ENCODE measurements around the gene SUPT5H. TPM values are rescaled to one million over a fixed set of nuclear protein-coding genes. Genes with fewer than 3 reads are reported as not detected.

The SUPT5H gene
- total and polyA plus RNA-seq, 2 of the 13 experiments (the other 11 are each of a cell fraction or from before 2014, with no cell fraction given) = 48.2 to 51.7 TPM

DNA sequence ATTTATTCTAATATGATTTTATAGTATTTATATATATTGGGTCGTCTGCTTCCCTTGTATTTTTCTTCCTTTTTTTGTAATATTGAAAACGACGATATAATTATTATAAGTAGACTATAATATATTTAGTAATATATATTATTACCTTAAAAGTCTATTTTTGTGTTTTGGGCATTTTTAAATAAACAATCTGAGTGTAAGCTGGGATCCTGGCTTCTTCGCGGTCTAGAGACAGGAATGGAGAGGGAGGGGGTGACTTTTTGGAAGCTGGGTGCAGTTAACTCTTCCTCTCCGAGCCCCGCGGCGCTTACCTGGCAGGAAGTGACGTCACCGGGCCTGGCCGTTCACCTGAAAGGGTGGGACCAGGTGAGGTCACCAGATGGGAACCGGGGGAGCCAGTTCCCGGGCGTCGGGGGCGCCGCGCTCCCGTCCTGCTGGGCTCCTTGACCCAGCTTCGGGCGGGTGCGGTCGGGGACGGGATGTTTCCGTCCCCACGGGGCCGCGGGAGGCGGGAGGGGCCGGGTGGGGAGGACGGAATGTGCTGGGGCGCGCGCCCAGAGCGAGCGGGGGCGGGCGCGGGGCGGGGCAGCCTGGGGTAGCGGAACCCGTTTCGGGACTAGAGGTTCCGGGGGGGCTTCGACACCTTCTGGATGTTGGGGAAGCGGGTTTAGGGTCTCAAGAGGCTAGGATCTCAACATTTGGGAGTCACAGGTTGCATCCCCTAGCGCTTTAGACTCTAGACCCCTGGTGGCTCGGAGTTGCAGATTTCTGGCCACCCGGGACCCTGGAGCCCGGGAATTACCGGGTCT lies 36.0 kb upstream of the SUPT5H start (continued):
- peak; percentile 91 for TF ChIP-seq AGO2 (optimal IDR thresholded peaks at IDR 0.05; ENCODE audit: low read depth, low read length)
- TF ChIP-seq TBX2 (CRISPR knock-in tag; IDR thresholded peaks at IDR 0.05; ENCODE audit: borderline replicate concordance) = peak; percentile 76
- no peak for TF ChIP-seq CREB3 (CRISPR knock-in tag; IDR thresholded peaks at IDR 0.05)
- TF ChIP-seq ADNP (CRISPR knock-in tag; IDR thresholded peaks at IDR 0.05) = no peak
- TF ChIP-seq ZNF772 (CRISPR knock-in tag; IDR thresholded peaks at IDR 0.05) = peak; percentile 35; the same call in 1 of the 2 replicates
- TF ChIP-seq CCDC6 (CRISPR knock-in tag; IDR thresholded peaks at IDR 0.05) = no peak; the same call in 1 of the 2 replicates
- TF ChIP-seq FIP1L1 (IDR thresholded peaks at IDR 0.05; ENCODE audit: borderline replicate concordance, insufficient read depth, low read depth, low read length) = no peak
- peak; percentile 65; the same call in 1 of the 2 replicates for TF ChIP-seq JUND (CRISPR knock-in tag; IDR thresholded peaks at IDR 0.05)
- TF ChIP-seq, protein P1, sequence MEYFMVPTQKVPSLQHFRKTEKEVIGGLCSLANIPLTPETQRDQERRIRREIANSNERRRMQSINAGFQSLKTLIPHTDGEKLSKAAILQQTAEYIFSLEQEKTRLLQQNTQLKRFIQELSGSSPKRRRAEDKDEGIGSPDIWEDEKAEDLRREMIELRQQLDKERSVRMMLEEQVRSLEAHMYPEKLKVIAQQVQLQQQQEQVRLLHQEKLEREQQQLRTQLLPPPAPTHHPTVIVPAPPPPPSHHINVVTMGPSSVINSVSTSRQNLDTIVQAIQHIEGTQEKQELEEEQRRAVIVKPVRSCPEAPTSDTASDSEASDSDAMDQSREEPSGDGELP (IDR thresholded peaks at IDR 0.05; ENCODE audit: borderline replicate concordance, low read depth) = peak; percentile 42; the same call in 1 of the 2 replicates
- TF ChIP-seq PBX2 (CRISPR knock-in tag; IDR thresholded peaks at IDR 0.05) = no peak
- TF ChIP-seq IKZF1 (IDR thresholded peaks at IDR 0.05) = no peak
- peak; percentile 70 for TF ChIP-seq CSRNP1 (CRISPR knock-in tag; IDR thresholded peaks at IDR 0.05)
- no peak for TF ChIP-seq CCAR2 (optimal IDR thresholded peaks at IDR 0.05; ENCODE audit: low read depth, low read length)
- TF ChIP-seq ARNT (IDR thresholded peaks at IDR 0.05) = no peak
- no peak for TF ChIP-seq SMAD3 (CRISPR knock-in tag; IDR thresholded peaks at IDR 0.05)
- no peak for TF ChIP-seq KDM4B (CRISPR knock-in tag; IDR thresholded peaks at IDR 0.05)
- TF ChIP-seq RBAK (CRISPR knock-in tag; IDR thresholded peaks at IDR 0.05) = no peak
- TF ChIP-seq, protein P2, sequence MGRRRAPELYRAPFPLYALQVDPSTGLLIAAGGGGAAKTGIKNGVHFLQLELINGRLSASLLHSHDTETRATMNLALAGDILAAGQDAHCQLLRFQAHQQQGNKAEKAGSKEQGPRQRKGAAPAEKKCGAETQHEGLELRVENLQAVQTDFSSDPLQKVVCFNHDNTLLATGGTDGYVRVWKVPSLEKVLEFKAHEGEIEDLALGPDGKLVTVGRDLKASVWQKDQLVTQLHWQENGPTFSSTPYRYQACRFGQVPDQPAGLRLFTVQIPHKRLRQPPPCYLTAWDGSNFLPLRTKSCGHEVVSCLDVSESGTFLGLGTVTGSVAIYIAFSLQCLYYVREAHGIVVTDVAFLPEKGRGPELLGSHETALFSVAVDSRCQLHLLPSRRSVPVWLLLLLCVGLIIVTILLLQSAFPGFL (CRISPR knock-in tag; IDR thresholded peaks at IDR 0.05) = no peak
- TF ChIP-seq ZNF652 (CRISPR knock-in tag; IDR thresholded peaks at IDR 0.05; ENCODE audit: borderline replicate concordance, low read depth) = peak; percentile 71
- TF ChIP-seq CREM (IDR thresholded peaks at IDR 0.05) = peak; percentile 89
- TF ChIP-seq CREM (CRISPR knock-in tag; IDR thresholded peaks at IDR 0.05) = peak; percentile 45; the same call in 1 of the 2 replicates
- no peak; the same call in none of the 2 replicates for TF ChIP-seq ZNF746 (CRISPR knock-in tag; IDR thresholded peaks at IDR 0.05)
- TF ChIP-seq GPBP1L1 (CRISPR knock-in tag; IDR thresholded peaks at IDR 0.05) = no peak
- 0 out of 2 replicates have a peak, but pooled peaks have one; percentile 29 for TF ChIP-seq ZNF431 (CRISPR knock-in tag; IDR thresholded peaks at IDR 0.05; ENCODE audit: borderline replicate concordance, low read depth)
